NK-92 (cell line): Measurements from ENCODE around the gene HGD.
"Not testable (repeated sequence)": the region's sequence is repeated elsewhere in the genome, so short reads cannot be mapped to it uniquely, and the experiment has no call there.

Experiments
- DNase-seq: peaks from one replicate; lab custom pipeline; 2025; ENCODE audit not compliant: unreplicated experiment; lab: John Stamatoyannopoulos, UW

HGD gene

DNA sequence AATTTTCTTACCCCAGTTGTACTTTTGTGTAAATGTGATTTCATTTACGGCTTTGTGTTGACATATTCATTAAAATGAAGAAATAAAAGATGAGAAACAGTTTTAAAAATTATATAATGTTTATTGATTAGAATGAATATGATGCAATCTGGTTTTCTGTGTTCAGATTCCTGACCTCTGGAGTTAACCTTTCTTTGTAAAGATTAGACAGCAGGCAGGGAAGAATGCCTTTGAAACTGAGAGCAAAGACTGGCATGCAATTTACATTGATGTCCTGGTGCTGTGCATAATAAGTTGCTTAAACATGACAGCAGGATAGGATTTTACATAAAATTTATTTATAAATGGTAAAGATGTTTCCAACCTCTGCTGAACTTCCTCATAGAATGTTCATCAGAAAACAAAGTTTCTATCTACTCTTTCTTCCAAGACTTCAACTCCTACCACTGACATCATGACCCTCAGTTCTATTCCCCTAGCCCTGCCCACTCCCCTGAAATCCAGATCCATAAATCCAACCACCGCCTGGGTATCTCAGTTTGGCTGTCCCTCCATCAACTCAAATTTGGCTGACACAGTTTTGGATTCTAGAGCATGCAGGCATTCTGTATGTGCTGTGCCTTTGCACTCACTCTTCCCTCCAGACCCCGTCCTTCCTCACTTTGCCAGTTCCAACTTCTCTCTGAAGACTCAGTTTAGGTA lies 1.7 kb downstream of the HGD start:
- DNase-seq: no peak

DNA sequence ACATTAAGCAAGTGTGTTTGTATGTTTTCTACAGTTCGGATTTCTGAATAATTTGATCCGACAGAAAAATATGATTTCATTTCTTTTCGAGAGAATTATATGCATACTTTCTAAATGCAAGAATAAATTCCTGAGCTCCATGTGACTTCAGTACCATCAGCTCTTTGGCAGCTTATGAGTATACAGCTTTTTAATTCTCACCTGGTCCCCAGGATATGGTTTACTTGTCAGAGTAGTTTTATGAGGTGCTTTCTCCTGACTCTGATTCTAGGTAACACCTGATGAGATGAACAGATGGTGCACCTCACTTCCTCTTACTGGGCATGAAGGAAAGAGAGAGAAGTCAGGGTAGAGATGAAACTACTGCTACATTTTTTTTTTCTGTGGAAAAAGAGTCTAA lies 3.1 kb downstream of the HGD start:
- no peak for DNase-seq

DNA sequence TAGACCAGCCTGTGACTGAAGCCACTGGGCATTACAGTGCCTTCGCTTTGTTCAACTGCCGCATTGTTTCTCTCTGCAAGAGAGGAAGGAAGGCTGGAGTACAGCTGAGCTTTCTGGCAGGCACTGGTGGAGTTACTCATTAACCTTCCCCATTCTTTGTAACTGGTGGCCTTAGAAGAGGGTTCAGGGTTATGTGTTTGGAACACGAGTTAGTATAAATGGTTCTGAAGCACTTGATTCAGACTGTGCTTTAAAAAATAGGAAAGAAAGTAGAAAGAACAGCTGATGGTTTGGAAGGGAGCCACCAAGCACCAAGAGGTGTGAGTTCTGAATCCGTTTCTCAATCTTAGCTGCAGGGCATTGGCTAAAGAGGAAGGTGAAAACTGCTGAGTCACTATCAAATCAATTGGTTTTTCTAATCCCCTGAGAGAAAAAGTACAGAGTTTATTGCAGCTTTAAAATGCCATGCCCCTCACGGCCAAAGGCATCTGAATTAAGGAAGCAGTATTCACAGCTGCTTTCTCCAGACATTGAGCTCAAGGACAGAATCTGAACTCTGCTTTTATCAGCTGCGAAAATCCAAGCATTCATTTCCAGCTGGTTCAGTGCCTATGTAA lies 3.6 kb downstream of the HGD start:
- no peak for DNase-seq

DNA sequence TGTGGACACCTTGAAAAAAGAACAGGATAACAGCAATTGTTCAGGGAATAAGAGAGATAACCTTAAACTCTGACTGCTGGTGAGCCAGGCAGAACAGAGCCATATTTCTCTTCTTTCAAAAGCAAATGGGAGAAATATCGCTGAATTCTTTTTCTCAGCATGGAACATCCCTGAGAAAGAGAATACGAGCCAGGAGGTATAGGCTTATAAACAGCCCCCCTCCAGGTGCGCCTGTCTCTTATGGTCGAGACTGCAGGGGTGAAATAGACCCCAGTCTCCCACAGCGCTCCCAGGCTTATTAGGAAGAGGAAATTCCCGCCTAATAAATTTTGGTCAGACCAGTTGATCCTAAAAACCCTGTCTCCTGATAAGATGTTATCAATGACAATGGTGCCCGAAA lies 4.8 kb downstream of the HGD start:
- not testable (repeated sequence) for DNase-seq

DNA sequence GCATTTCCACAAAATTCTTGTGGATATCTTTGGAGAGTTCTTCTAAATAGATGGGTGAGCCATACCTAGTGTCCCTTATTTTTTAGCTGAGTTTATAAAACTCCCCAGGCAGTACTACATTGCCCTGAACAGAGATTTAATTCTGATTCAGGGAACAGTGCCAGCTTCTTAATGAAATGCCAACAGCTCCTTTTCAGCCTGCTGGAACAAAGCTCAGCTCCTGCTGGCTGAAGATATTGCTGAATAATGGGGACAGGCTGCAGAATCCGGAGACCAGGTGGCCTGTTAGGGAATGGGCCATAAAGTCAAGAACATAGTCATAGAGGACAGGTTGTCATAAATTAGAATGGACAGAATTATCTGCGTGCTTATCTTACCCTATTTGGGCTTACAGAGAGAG lies 8.9 kb downstream of the HGD start:
- no peak for DNase-seq

DNA sequence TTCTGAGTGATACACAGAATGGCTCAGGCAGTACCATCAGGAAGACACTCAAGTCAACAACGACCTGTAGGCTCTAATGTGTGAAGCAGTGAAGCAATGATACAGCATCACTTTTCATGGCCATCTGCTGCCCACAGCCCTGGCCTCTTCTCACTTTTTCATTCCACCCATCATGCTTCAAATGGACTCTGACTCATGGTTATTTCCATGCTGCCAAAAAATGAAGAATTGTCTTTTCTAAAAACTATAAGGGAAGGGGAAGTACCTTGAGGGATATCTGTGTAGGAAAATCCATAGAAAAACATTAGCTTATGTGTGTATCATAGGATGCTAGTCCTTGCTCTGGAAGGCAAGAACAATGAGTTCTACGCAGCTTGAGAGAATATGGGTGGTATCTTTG lies 11.5 kb downstream of the HGD start:
- no peak for DNase-seq

DNA sequence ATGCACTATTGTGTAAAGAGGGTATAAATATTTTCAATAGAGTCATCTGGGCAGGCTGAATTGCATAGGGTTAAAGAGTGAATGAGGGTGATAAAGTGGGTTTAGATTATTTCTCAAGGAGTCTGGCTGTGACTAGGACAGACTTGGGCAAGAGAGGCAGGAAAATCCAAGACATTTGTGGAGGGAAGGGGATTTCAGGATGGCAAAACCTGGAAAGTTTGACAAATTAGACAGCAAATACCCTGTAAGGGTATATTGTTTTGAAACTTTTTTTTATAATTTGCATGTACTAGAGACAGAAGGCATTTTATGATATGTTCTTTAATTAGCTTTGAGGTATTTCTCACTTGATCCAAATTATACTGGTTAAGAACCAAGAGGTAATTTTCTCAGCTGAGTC lies 17.1 kb downstream of the HGD start:
- DNase-seq: no peak

DNA sequence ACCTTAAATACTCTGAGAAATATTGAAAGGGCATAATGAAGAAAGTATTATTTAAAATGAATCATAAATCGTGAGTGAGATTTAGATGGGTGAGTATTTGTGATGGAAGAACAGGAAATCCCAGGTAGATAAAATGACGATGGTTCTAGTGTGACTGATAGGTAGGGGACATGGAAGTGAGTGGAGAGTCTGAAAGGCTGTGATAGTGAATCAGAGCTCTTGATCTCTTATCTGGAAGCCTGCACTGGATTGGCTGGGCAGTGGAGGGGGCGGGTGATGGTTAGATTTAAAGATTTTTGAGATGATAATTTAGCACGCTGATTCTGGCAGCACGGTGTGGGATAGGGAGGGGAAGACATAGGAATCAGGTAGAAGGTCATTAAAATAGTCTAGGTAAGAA lies 20.1 kb downstream of the HGD start:
- no peak for DNase-seq

DNA sequence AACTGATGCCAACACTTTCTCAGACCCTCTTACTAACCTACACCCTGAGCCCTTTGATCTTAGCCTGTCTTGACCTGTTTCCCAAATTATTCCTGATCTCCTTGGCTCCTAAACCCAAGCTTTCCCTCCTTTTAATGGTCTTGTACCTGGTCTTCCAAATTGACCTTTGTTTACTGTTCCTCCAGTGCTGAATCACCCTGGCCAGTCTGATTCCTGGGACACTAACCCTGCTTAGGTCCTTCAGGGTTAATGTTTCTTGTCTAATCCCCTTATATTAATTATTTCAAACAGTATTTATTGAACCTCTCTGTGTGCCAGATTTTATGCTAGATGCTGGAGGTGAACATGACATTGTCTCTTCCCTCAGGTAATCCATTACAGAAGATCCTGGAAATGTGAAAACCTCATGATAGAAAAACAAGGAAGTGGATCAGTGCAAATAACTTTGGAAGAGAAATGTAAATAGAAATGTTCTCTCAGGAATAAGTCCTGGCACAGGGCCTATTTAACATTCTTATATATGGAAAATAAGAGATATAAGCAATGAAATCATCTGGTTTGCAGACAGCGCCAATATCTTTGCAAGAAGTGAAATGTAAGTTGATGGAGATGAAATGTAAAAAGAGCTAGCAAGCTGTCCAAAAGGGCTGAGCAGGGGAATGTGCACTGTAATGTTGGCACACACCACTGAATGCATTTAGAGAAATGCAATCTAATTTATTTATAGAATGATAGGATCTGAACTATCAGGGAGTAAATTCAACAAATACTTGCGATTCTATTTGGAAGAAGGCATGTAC lies 20.7 kb downstream of the HGD start:
- no peak for DNase-seq

DNA sequence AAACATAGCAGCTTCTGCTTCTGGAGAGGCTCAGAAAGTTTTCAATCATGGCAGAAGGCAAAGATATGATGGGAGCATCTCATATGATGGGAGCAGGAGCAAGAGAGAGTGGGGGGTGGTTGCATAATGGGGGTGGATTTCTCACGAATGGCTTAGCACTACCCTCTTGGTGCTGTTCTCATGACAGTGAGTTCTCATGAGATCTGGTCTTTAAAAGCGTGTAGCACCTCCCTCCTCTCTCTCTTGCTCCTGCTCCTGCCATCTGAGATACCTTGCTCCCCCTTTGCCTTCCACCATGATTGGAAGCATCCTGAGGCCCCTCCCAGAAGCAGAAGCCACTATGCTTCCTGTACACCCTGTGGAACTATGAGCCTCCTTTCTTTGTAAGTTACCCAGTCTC lies 22.2 kb downstream of the HGD start:
- DNase-seq: no peak

DNA sequence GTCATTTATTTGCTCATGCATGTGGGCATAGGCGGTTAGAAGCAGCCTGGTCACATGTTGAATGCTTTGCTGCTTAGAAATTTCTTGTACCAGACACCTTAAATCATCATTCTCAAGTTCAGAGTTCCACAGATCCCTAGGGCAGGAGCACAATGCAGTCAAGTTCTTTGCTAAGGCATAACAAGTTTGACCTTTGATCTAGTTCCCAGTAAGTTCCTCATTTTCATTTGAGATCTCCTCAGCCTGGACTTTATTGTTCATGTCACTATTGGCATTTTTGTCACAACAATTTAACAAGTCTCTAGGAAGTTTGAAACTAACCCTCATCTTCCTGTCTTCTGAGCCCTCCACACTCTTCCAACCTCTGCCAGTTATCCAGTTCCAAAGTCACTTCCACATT lies 22.8 kb downstream of the HGD start:
- DNase-seq: no peak

DNA sequence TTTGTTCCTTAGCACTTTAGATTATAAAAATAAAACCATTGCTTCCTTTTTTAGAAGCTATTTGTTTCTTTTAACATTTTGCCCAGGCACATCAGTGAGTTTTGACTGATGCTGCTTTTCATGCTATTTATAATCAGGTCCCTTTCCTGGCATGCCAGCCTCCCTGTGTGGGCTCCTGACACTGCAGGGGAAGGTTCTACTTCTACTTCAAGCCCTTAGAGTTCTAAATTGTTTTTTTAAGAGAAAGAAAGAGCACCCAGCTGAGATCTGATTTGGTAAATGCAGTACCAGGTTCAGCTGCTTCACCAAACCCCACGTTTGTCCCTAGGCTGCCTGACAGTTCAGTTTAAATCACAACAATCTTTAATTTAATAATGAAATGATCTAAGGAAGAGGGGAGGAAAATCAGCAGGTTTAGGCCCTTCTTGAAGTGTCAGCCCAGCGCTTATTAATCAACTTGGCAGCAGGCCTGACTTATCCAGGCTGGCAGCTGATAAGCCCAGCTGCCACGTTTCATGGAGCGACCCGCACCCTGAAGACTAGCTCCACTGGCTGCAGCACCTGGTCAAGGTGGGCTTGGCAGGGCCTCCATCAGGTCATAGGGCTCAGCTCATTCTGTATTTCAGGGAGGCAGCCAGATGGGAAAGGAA lies 29.0 kb downstream of the HGD start:
- no peak for DNase-seq

DNA sequence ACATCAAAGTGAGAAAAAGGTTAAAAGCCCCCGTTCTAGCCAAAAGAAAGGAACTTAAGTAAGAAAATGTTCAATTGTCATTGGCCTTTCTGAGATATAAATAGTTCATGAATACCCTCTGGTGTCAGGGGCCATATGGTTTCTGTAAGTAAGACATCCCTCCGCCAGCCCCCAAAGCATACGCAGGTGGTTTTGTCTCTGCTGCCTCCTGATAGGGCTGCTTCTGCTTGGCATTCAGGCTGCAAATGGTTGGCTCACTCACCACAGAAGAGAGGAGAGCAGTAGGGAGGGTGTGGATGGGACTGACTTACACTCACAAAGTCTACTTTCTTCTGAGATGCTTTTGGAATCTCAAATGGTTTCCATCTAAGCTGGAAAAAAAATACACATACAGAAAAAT lies 29.8 kb downstream of the HGD start:
- DNase-seq: no peak

DNA sequence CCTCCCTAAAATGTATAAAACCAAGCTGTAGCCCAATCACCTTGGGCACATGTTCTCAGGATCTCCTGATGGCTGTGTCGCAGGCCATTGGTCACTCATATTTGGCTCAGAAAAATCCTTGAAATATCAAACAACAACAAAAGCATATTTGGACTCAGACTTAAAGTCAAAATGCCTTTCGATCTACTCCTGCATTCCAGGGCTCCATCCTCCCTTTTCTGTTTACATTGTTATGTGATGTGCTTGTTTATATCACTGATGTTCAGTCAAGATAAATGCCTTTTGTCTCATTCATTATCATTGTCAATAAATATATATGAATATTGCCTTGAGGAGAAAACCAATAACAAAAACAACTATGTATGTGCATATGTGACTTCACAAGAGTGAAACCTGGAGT lies 31.7 kb downstream of the HGD start:
- DNase-seq: no peak

DNA sequence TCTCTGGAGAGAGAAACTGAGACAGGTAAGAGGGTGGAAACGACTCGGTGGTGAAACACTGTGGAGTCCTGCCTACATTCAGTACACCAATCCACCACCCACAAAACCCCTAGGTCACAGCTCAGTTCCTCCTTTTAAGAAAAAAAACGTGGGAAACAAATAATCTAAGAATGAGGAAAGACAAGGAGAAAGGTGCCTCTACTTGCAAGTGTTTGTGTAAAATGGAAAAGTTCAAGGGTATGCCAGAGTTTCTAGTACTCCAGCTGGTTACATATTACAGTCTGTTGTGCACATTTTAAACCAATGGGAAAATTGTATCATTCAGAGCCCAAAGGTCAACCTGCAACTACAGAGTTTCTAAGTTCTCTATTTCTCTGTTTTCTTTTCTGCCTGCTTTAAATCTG lies 32.2 kb downstream of the HGD start:
- DNase-seq: no peak

DNA sequence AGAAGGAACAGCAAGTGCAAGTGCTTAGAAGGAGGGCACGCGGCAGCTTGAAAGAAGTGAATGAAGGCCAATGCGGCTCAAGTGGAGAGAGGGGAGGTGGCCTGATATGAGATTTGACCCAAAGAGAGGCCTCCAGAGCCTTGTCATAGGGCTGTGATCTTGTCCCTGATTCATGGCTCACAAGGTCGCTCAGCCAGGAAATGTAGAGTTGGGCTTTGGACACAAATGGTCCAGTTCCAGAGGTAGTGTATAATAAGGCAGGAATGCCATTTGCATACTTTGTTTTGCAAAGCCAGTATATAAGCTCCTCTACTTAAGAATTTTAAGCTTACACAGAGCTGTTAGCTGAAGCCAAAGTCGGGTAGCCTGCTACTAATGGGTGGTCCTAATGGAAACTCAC lies 33.7 kb downstream of the HGD start:
- no peak for DNase-seq

DNA sequence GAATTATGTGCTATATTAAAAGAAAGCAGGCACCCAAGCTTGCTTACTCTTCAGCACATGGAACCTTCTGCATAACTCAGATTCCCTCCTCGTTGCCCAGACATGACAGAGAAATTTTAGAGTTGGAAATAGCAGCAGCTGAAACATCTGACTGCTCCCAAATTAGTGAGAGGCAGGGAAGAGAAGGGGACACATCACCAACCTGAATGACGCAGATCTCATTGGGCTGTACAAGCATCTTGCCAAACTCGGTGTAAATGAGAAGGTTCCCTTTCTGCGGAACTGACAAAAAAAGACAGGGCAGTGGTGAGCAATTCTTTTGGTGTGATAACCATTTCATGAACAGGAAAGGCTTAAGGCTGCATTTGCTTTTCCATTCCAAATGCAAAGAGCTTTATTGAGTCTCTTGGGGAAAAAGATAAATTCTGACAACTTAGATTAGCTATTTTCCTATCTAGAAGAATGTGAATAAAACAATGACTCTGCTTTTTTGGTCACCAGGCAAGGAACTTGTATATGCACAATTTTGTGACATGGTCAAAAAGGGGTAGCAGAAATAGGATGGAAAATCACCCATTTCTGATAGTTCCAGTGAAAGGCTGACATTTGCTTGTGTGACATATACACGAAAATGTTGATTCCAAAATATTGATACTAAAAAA lies 35.1 kb downstream of the HGD start:
- no peak for DNase-seq

DNA sequence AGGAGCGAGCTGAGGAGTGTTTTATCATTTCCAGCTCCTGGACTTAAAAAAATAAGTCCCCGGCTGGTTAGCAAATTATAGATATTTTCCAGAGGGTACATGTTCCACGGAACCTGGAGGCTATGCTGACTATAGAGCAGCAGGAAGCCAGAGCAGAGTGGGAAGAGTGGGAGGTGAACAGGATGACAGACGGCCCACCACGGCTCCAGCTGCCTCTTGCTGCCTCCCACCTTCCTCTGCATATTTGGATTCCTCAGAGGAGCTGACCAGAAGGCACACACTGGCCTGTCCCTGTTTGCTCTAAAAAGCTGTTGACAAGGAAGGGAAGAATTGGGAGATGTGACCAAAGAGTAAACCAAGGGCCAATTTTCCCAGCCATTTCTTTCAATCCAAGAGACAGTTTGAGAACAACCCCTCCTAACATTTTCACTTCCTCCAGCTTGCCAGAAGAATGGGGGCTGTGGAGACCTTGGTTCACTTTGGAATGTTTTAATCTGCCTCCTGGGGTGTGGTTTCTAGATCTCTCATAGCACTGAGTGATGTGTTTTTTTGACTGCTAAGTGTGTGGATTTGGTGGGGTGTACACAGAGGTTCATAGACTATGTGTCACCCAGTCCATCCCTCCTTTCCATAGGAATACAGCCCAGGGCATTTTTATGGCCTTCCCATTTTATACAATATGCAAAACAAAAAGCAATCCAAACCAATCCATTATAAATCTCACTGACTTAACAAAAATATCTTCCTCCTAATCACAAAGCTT lies 36.8 kb downstream of the HGD start:
- DNase-seq: no peak

DNA sequence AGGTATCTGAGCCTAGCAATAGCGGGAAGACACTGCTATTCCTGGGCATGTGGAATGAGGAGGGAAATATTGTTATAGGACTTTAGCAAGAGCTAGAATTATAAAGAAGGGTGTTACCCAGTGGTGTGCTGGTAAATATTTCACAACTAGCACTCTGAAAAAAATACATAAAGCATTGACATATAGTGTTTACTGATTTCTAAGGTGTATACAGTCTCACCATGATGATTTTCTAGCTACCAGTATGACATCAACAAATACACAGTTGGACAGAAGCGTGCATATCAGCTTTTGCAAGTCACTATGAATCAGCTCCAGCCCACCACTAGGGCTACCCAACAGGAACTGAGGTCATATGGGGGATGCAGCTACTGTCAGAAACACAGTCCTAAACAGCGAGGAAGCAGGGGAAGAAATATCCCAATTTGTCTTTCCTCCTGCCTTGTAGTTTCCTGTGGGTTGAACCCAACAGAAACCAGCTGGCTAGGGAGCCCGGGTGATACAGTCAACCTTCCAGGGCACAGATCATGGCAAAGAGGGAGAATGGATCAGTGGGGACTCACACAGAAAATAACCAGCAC lies 39.6 kb downstream of the HGD start:
- DNase-seq: no peak

DNA sequence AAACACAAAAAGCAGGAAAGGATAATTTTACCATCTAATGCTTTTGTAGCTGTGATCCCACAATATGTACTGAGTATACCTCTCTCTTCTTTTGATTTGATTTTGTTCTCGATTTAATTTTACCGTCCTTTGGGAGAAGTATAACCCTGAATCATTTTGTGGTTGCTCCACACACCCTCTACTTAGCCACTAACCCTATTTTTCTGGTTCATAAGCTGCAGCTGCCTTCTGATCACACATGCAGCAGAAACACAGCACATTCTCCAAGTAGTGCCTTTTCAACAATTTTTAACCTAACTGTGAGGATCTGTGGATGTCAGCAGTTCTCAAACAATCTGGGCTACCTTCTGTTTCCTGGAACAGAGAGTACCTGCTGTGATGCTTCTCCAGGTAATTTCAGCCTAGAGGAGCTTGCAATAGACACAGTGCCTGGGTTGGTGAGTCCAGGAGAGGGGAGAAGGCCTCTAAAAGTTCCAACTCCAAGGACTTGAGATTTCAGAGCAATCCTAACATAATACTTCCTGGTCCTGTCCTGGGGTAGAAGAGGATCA lies 40.3 kb downstream of the HGD start:
- DNase-seq: no peak
